ENCODE results near the gene CSAD.

CSAD gene

DNA sequence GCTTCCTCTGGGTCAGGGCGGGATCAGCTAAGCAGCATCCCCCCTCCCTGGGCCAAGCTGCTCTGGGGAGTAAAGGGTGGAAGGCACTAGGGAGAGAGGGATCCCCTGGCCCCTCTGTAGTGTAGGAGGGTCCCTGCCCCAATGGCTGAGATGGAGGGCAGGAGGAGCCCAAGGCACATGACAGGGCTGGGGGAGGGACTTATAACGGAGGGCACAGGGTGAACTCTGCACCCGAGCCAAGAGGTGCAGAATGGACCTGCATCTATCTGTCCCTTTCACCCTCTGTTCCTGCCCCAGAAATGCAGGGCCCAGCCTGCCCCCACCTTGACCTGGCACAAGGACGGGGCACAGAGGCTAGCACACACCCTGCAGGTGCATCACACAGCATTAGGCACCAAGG is 30.1 kb upstream of the CSAD start:
- Histone ChIP-seq H3K4me2 (ENCODE audit: low read depth, low read length, poor library complexity, severe bottlenecking) (no peak overlapping the region), H3K79me2 (ENCODE audit: insufficient read depth, low read length) (peaks cover 11% of the 10 kb centered on the region), H3K27me3 (ENCODE audit: low read length) (no peaks in the 10 kb centered on the region), H3K27ac (ENCODE audit: low read depth, low read length) (no peak overlapping the region), H3K9me2 (replicated peaks; ENCODE audit: insufficient read depth, low read length) (no peaks in the 10 kb centered on the region), H3K36me3 (ENCODE audit: low read length) (no peaks in the 10 kb centered on the region), H4K20me1 (ENCODE audit: low read depth, low read length) (no peaks in the 10 kb centered on the region), H3F3A (ENCODE audit: insufficient read depth) (peaks cover 23% of the 10 kb centered on the region), H3K9ac (ENCODE audit: low read length) (no peak overlapping the region), H3K4me3 (ENCODE audit: insufficient read depth, low read length, poor library complexity, severe bottlenecking) (no peak overlapping the region), H3K9me3 (ENCODE audit: insufficient read depth, low read length) (no peaks in the 10 kb centered on the region), H2AFZ (ENCODE audit: low read depth, low read length, severe bottlenecking) (no peak overlapping the region)
- TF ChIP-seq, protein P1, sequence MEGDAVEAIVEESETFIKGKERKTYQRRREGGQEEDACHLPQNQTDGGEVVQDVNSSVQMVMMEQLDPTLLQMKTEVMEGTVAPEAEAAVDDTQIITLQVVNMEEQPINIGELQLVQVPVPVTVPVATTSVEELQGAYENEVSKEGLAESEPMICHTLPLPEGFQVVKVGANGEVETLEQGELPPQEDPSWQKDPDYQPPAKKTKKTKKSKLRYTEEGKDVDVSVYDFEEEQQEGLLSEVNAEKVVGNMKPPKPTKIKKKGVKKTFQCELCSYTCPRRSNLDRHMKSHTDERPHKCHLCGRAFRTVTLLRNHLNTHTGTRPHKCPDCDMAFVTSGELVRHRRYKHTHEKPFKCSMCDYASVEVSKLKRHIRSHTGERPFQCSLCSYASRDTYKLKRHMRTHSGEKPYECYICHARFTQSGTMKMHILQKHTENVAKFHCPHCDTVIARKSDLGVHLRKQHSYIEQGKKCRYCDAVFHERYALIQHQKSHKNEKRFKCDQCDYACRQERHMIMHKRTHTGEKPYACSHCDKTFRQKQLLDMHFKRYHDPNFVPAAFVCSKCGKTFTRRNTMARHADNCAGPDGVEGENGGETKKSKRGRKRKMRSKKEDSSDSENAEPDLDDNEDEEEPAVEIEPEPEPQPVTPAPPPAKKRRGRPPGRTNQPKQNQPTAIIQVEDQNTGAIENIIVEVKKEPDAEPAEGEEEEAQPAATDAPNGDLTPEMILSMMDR (IDR thresholded peaks at IDR 0.05; ENCODE audit: insufficient read depth, low read length, poor library complexity, severe bottlenecking): no peak
- no peak for TF ChIP-seq EZH2phosphoT487 (conservative IDR thresholded peaks at IDR 0.05; ENCODE audit: low read length)

DNA sequence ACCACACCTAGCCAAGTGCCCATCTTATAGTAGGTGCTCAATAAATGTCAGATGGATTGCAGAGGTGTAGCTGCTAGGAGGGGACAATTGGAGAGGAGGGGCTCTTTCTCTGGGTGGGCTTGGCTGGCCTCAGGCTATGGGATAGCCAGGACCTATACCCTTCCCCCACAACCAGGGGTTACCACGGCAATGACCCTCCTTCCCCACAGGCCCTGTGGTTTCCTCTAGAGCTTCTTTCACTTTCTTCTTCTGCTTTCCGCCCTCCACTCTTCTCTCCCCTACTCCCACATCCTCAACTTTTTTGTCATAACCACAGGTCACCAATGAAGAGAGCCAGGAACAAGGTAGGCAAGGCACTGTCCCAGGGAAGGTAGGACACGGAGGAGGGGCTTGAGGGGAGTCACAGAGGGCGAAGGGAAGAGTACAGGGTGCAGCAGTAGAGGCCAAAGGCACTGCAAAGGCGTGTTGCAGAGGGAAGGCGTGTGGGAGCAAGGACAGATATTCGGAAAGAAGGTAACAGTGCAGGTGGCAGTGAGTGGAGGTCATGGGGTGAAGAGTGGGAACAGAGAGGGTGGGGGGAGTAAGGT is 28.2 kb upstream of the CSAD start:
- H3K4me3 ChIP-seq (ENCODE audit: insufficient read depth, low read length, poor library complexity, severe bottlenecking): peak overlapping the region; percentile 42
- H3K9me2 ChIP-seq (replicated peaks; ENCODE audit: insufficient read depth, low read length): no peaks in the 10 kb centered on the region
- H3K9me3 ChIP-seq (ENCODE audit: insufficient read depth, low read length): no peaks in the 10 kb centered on the region
- H3F3A ChIP-seq (ENCODE audit: insufficient read depth): peaks cover 33% of the 10 kb centered on the region
- H3K4me2 ChIP-seq (ENCODE audit: low read depth, low read length, poor library complexity, severe bottlenecking): peak overlapping the region; percentile 63
- no peaks in the 10 kb centered on the region for H3K27me3 ChIP-seq (ENCODE audit: low read length)
- peak overlapping the region; percentile 69 for H3K27ac ChIP-seq (ENCODE audit: low read depth, low read length)
- no peaks in the 10 kb centered on the region for H4K20me1 ChIP-seq (ENCODE audit: low read depth, low read length)
- H2AFZ ChIP-seq (ENCODE audit: low read depth, low read length, severe bottlenecking): peak overlapping the region; percentile 13
- no peaks in the 10 kb centered on the region for H3K36me3 ChIP-seq (ENCODE audit: low read length)
- TF ChIP-seq, protein P1 (IDR thresholded peaks at IDR 0.05; ENCODE audit: insufficient read depth, low read length, poor library complexity, severe bottlenecking): no peak
- no peak for TF ChIP-seq EZH2phosphoT487 (conservative IDR thresholded peaks at IDR 0.05; ENCODE audit: low read length)
- H3K79me2 ChIP-seq (ENCODE audit: insufficient read depth, low read length): peaks cover 30% of the 10 kb centered on the region
- peak overlapping the region; percentile 46 for H3K9ac ChIP-seq (ENCODE audit: low read length)

DNA sequence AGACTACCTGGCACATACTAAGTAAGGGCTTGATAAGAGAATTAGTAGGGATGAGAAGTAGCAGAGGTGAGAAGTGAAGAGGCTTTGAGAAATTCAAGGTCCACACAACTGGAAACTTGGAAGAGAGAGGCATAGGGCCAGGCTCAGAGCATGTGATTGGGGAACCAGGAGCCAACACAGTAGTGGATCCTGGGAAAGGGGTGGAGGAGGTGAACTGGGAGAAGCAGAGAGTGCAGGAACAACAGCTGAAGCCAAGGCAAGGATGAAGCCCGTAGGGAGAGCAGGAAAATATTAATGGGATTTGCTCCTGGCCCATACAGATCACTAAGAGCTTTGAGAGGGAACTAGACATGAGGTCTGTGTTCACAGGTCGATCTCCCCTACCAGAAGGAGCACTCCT is 27.7 kb upstream of the CSAD start:
- H3K9me2 ChIP-seq (replicated peaks; ENCODE audit: insufficient read depth, low read length): no peaks in the 10 kb centered on the region
- peak overlapping the region; percentile 46; the same call in 1 of the 2 replicates for H3K9ac ChIP-seq (ENCODE audit: low read length)
- H3K36me3 ChIP-seq (ENCODE audit: low read length): no peaks in the 10 kb centered on the region
- H3K4me2 ChIP-seq (ENCODE audit: low read depth, low read length, poor library complexity, severe bottlenecking): peak overlapping the region; percentile 63
- peak overlapping the region; percentile 69 for H3K27ac ChIP-seq (ENCODE audit: low read depth, low read length)
- no peak overlapping the region for H3K4me3 ChIP-seq (ENCODE audit: insufficient read depth, low read length, poor library complexity, severe bottlenecking)
- H3K27me3 ChIP-seq (ENCODE audit: low read length): no peaks in the 10 kb centered on the region
- no peaks in the 10 kb centered on the region for H3K9me3 ChIP-seq (ENCODE audit: insufficient read depth, low read length)
- TF ChIP-seq EZH2phosphoT487 (conservative IDR thresholded peaks at IDR 0.05; ENCODE audit: low read length): no peak
- TF ChIP-seq, protein P1 (IDR thresholded peaks at IDR 0.05; ENCODE audit: insufficient read depth, low read length, poor library complexity, severe bottlenecking): no peak
- H2AFZ ChIP-seq (ENCODE audit: low read depth, low read length, severe bottlenecking): no peak overlapping the region
- H3F3A ChIP-seq (ENCODE audit: insufficient read depth): peaks cover 37% of the 10 kb centered on the region
- H4K20me1 ChIP-seq (ENCODE audit: low read depth, low read length): no peaks in the 10 kb centered on the region
- peaks cover 35% of the 10 kb centered on the region for H3K79me2 ChIP-seq (ENCODE audit: insufficient read depth, low read length)
